ENCODE results near the gene MYLIP. TPM values are rescaled to one million over a fixed set of nuclear protein-coding genes. Genes with fewer than 3 reads are reported as not detected.

MYLIP gene
- total RNA-seq, 2 donors from 2014 or later, result 17.2 to 38.6 TPM

DNA sequence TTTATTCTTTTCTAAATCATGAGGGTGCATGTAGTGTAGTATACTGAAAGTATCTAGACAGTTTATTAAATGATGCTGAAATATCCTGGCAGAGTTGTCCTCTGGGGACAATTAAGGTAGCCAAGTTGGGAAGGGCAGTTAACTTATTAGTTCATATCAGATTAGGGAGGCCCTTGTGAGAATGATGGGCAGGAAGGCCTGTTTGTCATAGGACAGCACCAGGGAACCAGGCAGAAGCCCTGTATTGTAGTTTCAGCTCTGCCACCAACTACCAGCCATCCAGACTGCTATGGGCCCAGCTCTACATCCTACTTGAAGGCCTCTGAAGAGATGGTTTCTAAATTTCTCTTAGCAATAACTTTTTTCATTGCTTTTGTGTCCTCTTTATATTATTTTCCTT, 4.0 kb downstream of the MYLIP start:
- intact Hi-C loops (cut with DNase I, micrococcal nuclease), result no loop called here
- DNase-seq (no peak), ATAC-seq (no peak)

DNA sequence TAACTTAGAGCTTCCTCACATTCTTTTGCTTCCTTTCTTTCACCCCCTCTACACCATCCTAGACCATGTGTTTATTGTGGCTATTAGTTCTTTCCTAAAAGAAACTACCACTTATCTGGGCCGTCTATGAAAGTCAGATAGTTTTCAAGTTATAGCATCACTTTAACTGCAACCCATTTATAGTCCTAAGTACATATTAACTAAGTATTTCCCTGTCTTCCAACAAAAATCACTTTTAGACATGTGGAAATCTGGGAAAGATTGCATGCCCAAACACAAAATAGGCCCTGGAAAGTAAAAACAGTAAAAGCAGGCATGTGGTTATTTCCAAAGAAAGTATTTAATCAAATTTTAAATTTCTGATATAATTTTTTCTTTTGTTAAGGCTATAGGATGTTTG, 5.5 kb downstream of the MYLIP start:
- no peak for DNase-seq
- intact Hi-C loops (cut with DNase I, micrococcal nuclease), result no loop called here
- ATAC-seq, result no peak

DNA sequence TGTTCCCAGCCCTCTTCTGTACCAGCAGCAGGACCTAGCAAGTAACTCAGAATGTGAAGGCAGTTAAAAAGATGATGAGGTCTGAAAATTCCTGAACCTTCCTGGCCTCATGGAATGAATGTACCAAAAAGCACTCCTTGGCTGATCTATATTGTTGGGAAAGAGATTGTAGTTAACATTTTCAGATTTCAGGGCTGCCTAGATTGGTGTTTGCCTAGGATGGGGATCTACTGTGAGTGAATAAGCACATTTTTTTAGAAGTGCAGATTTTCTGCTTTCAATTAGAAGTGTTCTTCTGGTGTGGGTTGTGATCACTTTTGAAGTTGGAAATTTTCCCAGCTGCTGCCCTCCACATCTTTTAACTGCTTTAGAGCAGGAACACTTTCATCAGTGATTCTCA, 6.2 kb downstream of the MYLIP start:
- intact Hi-C loops (cut with DNase I, micrococcal nuclease), result no loop called here
- DNase-seq, result no peak
- no peak for ATAC-seq

DNA sequence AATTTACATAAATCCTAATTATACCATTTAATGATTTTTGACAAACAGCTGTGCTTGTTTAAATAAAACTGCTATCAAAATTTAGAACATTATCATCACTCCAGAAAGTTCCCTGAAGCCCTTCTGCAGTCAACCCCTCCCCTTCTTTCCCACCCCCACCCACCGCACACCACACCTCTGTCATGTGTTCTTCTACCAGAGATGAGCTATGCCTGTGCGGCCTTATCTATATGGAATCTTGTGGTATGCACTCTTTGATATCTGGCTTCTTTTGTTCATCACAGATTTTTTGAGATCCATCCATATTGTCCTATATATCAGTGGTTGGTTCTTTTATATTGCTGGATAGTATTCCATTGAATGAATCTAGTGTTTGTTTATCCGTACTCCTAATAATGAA, 7.2 kb downstream of the MYLIP start:
- ATAC-seq (peak; percentile 36), DNase-seq (no peak)
- intact Hi-C loops (cut with DNase I, micrococcal nuclease), result no loop called here

DNA sequence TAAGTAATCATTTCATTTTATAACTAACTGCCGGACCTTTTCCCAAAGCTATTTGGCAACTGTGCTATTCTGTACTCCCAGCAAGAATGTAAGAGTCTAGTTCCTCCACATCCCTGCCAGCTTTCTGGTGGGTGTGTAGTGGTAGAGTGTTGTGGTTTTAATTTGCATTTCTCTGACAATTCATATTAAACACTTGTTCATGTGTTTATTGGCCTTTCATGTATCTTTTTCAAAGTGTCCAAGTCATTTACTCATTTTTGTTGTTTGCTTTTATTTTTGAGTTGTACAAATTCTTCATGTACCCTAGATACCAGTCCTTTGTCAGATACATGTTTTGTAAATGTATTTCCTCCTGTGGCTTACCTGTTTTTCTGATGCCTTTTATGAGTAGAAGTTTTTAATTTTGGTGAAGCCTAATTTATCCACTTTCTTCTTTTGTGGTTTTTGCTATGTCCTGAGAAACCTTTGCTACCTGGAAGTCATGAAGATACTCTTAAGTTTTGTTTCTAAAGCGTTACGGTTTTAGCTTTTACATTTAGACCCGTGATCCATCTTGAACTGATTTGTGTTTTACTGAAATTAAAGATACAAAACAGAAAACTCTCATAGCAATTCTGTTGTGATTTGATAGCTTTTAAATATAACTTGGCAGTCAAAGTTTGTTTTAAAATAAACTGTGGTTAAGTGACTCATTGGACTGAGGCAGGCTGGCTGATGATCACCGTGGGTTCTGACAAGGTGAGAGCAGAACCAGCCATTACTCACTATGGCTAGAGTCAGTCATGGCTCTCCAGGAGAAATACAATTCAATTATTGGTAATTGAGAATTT, 8.0 kb downstream of the MYLIP start:
- peak; percentile 75 for ATAC-seq
- intact Hi-C loops (cut with DNase I, micrococcal nuclease), result no loop called here
- DNase-seq, result no peak

DNA sequence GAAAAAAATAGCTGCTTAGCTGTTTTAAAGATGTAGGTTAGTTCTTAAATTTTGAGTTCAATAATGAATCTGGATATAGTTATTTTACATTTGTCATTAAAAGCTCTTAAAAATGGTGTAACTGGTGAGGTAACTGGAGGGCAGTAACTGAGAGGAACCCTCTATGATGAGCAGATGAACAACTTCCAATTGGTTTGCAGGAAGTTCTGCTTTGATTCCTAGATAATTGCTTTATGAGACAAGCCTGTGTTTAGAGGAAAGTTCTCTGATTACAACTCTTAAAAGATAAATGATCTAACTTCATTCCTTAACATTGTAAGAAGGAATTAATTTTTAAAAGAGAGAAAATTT, 8.5 kb downstream of the MYLIP start:
- no peak for DNase-seq
- intact Hi-C loops (cut with DNase I, micrococcal nuclease), result no loop called here
- ATAC-seq, result peak; percentile 34

DNA sequence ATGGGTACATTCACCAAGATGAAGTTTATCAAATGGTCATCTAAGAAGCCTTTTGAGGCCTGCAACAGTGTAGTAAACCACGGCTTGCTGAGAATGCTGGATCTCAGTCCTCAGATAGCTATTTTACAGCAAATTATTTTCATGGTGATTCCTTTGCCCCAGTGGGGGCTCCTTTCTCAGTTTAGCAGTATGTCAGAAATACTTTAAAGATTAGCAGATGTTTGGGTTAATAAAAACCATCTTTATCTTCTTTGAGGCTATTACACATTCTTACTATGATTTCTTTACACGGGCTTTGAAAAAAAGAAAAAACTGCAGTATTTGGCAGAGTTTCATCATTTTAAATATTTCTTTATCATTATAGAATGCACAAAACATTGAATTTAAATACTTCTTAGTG, 10.7 kb downstream of the MYLIP start:
- intact Hi-C loops (cut with DNase I, micrococcal nuclease), result no loop called here
- ATAC-seq (no peak), DNase-seq (no peak)

DNA sequence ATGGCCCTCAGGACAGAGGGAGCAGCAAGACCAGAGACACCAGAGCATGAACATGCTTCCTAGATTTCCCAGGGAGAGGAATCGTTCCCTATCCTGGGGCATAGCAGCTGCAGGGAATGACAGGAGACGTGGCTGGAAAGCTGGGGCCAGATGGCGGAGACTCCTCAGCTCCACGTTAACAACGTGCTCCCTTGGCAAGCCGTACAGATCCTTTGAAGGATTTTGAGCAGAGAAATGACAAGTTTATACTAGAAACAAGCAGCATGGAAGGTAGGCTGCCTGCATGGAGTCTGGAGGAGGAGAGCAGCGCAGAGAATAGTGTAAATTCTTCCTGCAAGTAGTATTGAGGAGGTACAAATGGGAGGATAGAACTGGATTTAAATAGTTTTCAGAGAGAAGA, 11.7 kb downstream of the MYLIP start:
- ATAC-seq (no peak), DNase-seq (no peak)
- intact Hi-C loops (cut with DNase I, micrococcal nuclease), result no loop called here

DNA sequence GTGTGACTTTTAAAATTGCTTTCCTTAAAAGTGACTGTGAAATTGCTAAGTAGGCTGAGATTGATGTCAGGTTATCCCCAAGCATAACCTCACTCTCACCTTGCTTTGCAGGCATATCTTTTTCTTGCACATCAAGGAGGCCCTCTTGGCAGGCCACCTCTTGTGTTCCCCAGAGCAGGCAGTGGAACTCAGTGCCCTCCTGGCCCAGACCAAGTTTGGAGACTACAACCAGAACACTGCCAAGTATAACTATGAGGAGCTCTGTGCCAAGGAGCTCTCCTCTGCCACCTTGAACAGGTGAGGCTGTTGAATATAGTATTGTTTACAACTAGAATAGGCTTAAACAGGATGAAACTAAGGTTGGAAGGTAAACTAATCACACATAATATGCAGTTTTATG, 12.6 kb downstream of the MYLIP start:
- ATAC-seq (no peak), DNase-seq (no peak)
- intact Hi-C loops (cut with DNase I, micrococcal nuclease), result no loop called here

DNA sequence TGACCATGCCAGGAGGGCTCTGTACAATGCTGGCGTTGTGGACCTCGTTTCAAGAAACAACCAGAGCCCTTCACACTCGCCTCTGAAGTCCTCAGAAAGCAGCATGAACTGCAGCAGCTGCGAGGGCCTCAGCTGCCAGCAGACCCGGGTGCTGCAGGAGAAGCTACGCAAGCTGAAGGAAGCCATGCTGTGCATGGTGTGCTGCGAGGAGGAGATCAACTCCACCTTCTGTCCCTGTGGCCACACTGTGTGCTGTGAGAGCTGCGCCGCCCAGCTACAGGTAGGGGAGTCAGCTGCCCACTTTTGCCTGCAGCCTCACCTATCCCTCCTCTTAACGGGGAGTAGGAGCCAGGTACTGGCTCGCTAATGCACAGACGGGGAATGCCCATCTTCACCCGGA, 16.2 kb downstream of the MYLIP start:
- intact Hi-C loops (cut with DNase I, micrococcal nuclease), result no loop called here
- ATAC-seq (no peak), DNase-seq (no peak)

DNA sequence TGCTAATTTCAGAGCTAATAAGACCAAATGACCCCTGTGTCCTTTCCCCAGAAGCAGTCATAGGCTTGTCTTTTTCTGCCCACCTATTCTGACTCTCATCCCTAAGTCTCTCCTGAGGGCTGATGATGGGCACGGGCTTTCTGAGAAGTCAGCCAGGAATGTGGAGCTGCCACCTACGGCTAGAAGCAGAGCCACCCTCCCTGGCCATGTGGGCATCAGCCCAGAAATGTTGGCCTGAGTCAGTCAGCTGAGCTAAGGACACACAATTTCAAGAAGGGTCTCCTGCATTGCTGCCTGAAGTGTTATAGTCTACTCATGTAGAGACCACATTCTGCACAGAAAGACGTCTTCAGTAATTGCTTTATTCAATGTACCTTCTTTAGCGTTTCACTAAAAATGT, 17.1 kb downstream of the MYLIP start:
- intact Hi-C loops (cut with DNase I, micrococcal nuclease), result no loop called here
- DNase-seq, result no peak
- no peak for ATAC-seq

DNA sequence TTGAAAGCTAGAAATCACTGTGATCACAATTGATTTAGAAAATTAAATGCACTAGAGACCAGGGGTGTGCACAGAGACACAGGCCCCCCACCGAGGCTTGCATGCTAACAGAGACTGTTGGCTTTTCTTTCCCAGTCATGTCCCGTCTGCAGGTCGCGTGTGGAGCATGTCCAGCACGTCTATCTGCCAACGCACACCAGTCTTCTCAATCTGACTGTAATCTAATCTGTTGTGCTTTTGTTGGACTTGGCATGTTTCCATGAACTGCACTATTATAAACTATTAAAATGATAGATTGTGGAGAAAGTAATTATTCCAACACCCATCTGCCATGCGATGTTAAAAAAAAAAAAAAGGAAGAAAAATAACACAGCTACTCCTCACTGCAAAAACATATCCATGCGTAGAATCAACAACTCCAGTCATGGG, 17.7 kb downstream of the MYLIP start:
- ATAC-seq, result peak; percentile 44
- intact Hi-C loops (cut with DNase I, micrococcal nuclease), result no loop called here
- DNase-seq, result peak in 1 of 2 donors; percentile 27

DNA sequence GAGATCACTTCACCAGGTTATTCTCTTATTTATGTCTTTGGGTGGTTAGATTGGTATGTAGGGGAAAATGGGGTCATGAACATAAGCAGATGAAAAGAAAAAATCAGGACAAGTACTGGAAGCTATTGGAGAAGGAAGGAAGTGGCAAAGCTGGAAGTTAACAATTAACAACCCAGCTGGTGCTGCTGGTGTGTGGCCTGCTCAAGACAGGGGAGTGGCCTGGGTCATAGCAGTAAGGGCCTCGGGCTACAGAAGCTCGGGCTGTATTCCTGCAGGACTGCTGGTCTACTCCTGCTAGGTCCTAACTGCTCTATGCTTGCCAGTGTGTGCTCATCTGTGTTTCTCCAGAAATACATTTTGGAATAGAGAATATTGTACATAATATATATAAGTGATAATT, 19.6 kb downstream of the MYLIP start:
- peak; percentile 96 for ATAC-seq
- intact Hi-C loops (cut with DNase I, micrococcal nuclease), result no loop called here
- peak; percentile 60 to 83 for DNase-seq

DNA sequence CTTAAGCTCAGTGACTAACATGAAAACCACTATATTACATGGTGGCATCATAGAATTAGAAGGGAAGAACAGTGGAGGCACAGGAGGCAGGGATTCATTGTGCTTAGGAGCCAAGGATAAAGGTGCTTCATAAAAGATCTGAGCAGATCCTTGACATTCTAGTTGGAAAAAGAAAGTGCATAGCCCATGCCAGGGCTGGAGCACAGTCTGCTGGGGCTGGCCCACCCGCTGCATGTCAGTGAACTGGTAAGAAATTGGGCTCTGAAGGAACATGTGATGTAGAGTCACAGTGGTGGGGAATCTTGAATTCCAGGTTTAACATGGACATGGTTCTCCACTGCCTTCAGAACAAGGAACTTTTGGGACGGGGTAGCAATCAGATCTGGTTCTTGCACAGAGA, 20.4 kb downstream of the MYLIP start:
- ATAC-seq (no peak), DNase-seq (no peak)
- intact Hi-C loops (cut with DNase I, micrococcal nuclease), result no loop called here

DNA sequence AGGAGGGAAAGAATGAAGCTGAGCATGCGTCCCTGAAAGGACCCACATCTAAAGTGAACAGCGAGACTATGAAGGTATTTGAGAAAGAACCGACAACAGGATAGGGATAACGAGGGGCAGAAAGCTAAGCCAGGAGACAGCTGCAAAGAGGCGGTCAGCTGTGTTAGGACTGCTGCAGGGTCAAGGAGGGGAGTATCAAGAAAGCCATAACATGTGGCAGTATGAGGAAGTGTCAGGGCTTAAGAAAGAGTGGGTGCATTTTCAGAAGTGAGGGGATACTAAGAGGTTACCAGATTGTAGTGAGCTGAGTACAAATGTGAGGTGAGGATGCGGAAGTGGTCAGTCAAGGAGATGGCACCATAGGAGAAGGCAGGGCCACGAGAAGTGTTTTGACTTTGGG, 21.2 kb downstream of the MYLIP start:
- intact Hi-C loops (cut with DNase I, micrococcal nuclease), result no loop called here
- ATAC-seq (no peak), DNase-seq (no peak)

DNA sequence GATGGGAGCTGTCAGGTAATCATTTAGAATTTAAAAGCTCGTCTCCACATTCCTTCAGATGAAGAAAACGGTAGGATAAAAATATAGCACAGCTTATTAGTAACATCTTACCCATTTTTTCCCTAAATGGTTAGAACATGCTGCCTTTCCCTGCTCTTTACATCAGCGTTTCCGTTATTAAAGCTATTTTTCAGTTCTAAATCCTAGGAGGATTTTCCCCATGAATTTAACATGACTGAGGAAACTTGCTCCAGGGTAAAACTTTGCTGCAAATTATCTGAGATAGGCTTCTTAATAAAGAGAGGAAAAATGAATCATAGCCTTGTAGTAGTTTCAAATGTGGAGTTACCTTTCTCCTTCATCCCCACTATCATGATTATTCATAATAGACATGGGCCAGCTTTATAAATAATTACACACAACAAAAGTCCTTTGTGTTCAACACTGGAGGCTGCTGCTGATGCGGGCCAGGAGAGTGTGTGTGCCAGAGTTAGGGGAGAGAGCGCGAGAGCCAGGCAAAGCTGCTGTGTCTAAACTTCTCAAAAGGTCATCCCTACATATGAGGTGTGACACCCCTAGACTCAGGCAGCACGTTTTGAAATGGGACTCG, 24.4 kb downstream of the MYLIP start:
- intact Hi-C loops (cut with DNase I, micrococcal nuclease), result no loop called here
- ATAC-seq, result no peak

DNA sequence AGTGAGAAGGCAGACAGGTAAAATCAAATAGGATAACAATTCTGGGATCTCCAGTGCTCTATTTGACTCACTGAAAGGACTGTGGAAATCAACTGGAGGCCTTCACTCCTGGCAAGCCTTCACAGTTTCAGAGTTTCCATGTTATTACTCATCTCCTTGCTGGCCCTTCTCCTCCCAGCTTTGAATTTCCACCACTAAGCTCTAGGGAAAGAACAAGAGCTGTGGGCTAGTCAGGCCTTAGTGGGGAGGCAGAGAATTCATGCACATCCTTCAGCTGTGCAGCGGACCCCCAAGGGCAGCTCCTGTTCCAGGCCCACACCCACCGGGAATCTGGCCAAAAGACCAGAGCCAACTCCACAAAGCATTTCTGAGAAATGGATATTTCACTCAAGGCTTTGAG, 26.0 kb downstream of the MYLIP start:
- intact Hi-C loops (cut with DNase I, micrococcal nuclease), result no loop called here
- DNase-seq (no peak), ATAC-seq (no peak)

More for the DNA sequence above, 24.4 kb downstream of the MYLIP start:
- DNase-seq, result no peak

DNA sequence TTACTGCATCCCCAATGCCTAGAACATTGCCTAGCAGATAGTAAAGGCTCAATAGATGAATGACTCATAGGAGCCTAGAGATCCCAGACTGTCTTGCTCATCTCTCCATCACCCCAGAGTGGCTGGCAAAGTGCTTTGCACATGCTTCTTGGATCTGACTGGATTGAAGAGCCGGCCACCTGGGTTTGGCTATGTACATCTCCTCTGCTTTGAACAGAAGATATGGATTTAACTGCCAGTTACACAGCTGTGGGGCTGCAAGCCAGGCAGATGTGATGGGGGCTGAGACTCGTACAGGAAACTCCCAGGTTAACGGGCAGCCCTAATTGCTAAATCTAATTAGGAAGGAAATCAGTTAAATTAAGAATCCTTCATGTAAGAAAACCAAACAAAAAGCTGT, 28.6 kb downstream of the MYLIP start:
- ATAC-seq, result no peak
- intact Hi-C loops (cut with DNase I, micrococcal nuclease), result no loop called here
- DNase-seq, result no peak

DNA sequence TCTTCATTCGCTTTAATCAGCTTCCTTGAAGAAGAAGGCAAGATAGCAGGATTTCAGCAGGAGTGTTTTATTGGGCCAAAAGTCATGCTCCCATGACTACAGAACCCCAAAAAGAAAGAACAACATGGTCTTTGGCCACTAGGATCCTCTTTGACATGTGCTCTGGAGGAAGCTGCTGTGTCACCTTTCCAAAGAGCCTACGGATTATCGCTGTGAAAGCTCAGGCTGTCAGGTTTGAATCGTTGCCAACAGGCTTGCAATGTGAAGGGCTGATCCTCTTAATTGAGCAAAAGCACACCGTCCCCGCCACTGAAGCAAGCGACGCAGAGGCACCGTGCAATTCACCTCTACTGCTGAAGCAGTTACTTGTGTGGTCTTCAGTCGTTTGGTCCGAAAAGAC, 29.0 kb downstream of the MYLIP start:
- ATAC-seq (no peak), DNase-seq (no peak)
- intact Hi-C loops (cut with DNase I, micrococcal nuclease), result no loop called here

DNA sequence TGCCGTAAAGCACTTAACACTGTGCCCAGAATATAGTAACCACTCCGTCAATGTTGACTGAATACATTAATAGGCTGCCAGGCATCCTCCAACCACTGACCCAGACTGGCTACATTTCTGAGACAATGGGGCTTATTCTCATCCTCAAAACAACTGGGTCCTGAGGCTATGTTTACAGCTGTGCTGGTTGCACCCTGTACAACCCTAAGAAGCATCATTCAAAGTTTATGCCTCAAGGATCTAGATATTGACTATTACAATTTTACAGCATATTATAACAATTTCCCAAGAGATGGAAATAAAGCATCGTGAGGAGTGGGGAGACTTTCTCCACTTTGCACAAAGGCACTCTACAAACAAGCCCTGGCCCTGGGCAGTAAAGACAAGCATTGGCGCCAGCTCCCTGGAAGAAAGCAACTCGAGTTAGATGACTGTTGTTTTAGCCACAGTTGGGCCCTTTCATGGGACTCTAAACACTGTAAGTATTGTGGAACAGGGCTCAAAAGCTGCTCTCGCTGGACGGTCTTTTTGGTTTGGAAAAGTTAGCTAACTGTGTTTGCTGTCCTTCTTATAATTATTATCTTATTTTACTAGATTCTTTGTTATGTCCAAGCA, 30.2 kb downstream of the MYLIP start:
- DNase-seq (no peak), ATAC-seq (no peak)
- intact Hi-C loops (cut with DNase I, micrococcal nuclease), result no loop called here

DNA sequence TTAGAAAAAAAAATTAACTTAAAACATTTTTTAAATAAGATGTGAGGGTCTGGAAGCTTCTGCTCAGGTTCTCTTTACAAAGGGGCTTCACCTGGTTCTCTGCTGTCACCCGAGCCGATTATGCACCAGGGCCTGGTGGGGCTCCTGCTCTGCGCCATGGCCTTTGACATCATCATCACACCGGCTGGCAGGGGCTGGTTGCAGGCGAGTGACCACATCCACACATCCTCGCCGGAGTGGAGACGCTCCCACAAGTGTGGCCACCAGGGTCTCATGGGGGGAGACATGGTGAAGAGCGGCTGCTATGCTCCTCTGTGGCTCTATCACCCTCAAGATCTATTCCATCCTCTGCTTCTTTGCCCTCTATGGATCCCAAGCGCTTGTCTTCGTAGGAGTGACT, 31.9 kb downstream of the MYLIP start:
- ATAC-seq (no peak), DNase-seq (no peak)
- intact Hi-C loops (cut with DNase I, micrococcal nuclease), result no loop called here

Measured in left colon (tissue), 2 donors.